GM18519 (cell line): Measurements from ENCODE around the gene PPFIA4.
"Not testable (repeated sequence)": the region's sequence is repeated elsewhere in the genome, so short reads cannot be mapped to it uniquely, and the experiment has no call there.

Experiments used
- ATAC-seq: cut with Tn5 transposase; IDR thresholded peaks from one replicate; pipeline ENCODE4 v1.9.1; 2021; ENCODE audit warnings: mild to moderate bottlenecking, moderate library complexity; ENCODE audit not compliant: unreplicated experiment, low FRiP score

PPFIA4 gene

DNA sequence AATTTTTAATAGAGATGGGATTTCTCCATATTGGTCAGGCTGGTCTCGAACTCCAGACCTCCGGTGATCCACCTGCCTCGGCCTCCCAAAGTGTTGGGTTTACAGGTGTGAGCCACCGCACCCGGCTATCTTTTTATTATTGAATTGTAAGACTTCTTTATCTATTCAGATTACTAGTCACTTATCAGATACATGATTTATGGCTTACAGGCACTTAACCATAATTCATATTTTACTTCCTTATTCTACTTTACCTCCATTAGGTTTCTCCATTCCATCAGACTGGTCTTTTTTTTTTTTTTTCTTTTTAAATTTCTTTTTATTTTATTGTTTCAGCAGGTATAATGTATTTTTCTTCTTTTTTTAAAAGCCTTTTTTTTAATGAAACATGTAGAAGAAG, 14.7 kb upstream of the PPFIA4 start:
- no peak for ATAC-seq

DNA sequence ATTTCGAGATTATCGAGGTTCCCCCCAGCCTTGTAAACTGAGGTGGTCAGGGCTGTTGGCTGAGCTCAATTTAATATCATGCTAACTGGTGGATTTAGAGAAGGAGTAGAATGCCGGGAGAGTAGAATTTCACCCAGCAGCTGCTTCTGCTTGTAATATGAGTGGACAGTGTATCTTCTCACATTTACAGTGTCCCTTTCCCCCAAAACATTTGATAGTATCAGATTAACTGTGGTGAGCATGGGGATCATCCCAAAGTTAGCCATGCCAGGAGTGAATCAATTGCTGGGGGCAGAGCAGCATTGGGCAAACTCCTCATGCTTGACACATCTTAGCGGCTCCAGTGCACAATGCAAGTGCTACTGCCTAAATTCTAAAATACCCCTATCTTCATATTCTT, 9.2 kb upstream of the PPFIA4 start:
- ATAC-seq = no peak

DNA sequence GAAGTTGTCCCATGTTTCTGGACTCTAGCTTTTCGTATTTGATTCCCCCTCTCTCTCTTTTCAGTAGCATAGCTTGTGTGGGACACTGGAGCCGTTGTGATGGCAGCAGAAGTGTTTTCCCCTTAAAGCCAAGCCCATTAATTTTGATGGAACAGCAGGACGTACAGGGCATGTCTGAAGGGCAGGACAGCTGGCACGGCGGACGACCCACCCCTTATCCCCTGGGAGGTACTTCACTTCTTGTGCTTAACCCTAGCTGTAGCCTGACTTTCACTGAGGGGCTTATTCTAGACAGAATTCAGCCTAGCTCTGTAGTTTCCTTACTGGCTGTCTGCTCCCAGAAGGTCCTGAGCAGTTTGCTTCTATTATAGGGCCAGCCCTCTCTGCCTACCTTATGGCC, 8.6 kb upstream of the PPFIA4 start:
- no peak for ATAC-seq

DNA sequence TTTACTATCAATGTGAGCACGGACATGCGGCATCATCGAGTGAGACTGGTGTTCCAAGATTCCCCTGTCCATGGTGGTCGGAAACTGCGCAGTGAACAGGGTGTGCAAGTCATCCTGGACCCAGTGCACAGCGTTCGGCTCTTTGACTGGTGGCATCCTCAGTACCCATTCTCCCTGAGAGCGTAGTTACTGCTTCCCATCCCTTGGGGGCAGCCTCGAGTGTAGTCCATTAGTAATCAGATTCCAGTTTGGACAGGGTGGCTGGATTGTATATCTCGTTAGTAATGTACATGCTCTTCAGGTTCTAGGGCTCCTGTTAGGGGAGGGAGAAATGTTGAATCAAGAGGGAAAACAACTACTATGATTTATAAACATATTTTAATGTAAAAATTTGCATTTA, 3.4 kb upstream of the PPFIA4 start:
- not testable (repeated sequence) for ATAC-seq

DNA sequence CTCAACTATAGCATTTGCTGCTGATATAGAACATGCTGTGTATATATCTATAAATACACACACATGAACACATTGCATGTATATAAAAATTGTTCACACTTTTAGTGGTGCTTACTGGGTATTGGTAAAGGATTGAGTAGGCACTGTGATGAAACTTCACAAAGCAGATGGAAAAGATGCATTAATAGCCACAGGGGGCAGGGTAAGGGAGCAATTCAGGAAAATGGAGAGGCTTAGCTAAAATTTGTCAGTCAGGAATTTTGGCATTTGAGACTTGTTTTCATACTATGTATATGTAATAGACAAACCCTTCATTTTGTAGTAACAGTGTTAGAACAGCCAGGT, 633 bp upstream of the PPFIA4 start:
- no peak for ATAC-seq

DNA sequence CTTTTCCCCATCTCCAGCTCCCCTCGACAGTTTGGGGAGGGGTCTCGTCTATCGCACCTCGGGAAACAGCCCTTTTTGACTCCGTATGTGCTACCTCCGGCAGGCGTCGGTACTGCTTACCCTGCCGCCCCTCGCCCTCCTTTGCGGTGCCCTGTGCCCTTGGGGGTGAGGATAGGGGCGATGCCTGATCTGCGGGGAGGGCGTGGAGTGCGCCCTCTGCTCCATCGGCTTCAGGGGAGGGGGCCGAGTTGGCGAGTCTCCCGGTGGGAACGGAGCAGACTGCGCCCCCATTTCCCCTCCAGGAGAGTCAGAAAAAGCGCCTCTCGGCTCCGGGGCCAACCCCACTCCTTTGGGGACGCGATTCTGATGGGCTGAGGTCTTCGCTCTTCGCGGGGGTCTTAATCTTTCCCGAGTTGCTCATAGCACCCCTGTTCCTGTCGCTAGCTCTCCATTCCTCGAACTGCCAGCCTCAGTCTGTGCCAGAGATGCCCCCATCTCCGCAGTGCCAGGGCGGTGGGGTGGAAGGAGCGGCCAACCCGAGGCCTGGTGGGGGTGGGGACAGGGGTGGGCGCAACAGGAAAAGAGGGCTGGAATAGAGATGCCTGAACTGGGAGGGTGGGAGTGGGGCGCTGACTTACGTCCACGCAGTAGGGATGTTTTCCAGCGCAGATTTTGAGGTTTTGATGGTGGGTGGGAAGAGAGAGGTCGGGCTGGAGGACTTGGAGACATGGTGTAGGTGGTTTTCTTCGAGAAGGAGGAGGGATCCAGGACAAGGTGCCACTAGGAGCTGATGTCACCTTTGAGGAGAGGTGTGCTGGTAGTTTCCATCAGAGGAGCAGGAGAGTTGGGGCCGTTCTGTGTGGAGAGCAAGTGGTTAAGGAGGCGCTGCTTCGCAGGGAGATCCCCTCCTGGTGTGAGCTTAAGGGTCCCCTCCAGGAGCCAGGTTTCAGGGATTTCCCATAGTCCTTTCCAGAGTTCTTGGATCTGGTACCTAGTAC, 674 bp downstream of the PPFIA4 start:
- ATAC-seq = no peak

DNA sequence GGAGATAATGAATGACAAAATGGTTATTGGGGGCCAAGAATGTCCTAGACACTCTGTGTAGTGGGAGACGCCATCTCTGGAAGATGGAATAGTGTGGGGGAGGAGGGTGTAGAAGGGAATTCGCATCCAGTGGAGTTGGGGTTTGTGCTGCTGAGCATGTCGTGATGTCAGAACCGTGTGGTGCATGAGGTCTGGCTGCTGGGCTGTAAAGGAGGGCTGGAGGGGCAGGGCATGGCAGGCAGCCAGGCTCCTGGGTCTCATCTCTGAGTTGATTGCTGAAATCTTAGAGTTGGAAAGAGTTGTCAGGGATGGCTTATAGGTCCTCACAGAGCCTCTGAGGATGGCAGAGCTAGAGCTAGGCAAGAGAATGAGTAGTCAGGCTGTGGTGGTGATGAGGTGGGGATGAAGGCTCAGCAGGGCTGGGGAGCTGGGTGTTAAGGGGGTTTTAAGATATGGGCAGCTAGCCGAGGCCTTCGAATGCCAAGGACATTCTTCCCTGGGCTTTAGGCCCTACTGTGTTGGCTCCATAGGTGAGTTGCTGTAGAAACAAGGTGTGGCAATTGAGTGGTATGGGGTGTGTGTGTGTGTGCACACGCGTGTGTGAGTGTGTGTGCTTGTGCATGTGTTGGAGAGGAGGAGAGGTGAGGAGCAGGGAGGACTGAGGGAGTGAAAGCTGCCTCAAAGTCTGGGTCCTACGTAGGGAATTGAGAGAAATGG, 1.9 kb downstream of the PPFIA4 start:
- ATAC-seq = no peak

DNA sequence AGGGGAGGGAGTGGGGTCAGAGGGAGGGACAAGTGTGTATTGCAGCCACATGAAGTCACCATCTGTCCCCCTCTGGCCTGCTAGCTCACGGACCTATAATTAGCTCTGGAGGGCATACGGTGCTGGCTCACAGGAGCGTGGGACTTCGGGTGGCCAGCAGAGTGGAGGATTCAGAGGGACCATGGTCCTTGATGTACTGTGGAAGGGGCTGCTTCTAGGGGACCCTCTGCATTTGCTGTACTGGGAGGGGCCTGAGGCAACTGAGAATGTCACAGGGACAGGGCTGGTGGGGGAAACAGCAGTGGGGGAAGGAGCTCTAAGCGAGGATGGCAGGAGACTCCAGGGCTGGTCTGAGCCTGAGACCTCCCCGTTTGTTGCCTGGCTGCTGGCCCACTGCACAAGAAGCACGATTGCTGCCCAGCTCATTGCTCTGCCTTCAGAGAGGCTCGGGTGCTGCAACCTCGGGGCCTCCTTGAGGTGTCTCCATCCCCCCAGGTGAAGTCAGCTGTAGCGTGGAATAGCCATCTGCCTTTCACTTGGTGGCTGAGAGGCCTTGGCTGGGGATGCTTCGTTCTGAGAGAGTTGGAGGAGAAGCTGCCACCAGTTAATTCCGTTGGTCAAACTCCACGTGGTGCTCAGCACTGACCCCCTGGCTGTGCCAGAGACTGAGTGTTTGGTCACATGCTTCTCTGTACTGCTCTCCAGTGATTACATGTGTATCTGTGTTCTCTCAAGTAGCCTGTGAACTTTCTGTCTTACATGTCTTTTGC, 2.7 kb downstream of the PPFIA4 start:
- no peak for ATAC-seq

DNA sequence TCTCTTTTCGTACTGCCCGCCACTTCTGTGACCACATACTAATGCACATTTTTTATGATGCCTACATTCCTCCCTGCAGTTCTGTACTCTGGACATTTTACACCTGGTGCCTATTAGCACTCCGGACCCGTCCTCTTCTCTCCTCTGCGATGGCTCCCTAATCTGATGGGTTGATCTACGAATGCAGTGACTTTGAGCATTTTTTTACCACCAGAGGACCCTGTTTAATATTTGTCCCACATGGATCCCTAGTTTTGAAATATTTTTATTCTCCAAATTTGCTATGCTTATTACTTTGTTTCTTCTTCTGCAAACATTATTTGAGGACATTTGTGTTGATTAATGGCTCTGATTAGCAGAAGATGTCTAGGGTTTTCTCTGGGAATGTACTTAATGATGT, 5.2 kb downstream of the PPFIA4 start:
- no peak for ATAC-seq

DNA sequence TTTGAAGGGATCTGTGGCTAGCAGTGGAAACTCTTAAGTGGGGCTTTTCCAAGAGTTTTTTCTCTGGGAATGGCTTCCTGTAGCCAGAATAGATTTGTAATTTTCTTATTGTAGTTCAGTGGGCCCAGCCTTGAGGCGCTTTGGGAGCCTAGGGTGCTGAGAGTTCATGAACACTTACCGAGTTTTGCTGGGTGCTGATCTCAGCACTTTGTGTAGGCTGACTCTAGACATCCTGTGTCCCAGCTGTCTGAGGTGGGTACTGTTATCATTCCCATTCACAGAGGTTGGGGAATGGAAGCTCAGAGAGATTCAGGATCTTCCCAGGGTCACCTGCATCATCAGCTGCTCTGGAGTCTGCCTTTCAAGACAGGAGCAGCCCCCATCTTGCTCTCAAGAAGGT, 7.0 kb downstream of the PPFIA4 start:
- no peak for ATAC-seq

DNA sequence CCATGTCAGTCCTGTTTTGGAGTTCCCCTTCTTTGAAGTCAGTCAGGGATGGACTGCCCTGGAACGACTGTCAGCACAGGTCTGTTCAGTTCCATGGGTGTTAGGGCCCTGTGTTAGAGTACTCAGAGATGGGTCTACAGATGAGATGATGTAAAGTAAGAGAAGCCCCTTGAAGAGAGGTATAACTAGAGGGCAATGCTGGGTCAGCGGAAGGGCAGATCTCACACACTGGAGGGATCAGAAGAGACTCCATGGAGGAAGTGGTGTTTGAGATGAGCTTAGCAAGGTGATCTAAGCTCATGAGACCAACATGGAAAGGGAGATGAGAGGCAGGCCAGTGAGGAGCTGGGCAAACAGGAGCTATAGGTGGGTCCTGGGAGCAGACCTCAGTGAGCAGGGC, 7.6 kb downstream of the PPFIA4 start:
- no peak for ATAC-seq

DNA sequence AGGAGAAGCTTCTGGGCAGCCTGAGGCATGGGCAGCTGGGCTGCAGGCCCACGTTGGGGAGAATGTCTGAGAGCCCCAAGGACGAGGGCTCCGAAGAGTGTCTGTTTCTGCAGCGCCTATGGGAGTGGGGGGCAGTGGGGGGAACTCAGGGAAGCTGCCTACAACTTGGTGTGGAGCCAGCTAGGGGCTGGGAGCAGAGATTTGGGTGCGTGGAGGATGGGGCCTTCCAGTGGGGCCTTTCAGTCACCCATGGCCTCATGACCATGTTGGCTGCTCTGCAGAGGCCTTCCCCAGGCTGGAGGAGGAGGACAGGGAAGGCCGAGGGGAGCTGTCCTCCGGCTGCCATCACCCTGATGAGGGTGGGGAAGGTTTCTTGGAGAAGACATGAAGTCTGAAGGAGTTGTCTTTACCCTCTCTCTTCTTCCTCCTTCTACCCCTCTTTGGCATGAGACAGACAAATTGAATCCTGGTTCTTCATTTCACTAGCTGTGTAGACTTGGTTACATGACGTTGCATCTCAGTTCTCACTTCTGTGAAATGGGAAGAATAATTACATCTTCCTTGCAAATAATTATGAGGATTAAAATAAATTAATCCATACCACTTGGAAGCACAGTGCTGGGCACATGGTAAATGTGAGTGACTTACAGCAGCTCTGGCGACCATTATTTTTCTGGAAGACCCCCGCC, 8.3 kb downstream of the PPFIA4 start:
- ATAC-seq = no peak

DNA sequence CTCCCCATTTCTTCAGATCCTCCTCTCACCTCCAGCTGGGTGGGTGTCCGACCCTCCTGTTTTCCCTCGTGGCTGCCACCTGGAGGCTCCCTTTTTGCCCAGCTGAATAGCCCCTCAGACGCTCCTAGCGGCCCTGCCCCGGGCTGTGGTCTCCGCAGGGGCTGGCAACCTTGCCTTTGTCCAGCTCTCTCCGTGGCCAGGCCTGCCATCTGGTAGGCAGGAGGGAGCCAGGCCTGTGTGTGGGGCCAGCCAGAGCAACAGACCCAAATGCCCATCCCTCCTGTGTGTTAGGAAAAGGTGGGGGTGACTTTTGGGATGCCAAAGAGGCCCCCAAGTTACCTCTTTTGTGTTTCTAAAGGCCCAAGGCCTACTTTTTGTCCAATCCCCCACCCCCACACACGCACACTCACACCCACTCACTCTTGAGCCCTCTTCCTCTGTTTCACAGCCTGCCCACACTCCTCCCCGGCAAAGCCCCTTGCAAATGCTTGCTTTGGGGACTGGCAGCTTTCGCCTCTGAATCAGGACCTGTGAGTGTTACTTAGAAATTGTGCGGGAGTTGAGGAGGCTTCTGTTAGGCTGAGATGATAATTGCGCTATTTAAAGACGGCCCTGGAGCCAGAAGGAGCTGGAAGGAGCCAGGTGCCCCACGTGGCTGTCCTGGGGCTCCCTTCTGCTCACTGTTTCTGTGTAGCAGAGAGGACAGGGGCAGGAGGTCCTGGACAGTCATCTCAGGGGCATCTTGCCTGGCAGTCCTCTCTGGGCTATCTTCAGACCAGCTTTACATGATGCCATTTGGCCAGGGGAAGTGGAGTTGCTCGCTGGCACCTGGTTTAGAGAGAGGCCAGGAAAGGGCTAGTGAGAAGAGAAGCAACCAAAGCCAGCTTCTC, 9.1 kb downstream of the PPFIA4 start:
- ATAC-seq = no peak

DNA sequence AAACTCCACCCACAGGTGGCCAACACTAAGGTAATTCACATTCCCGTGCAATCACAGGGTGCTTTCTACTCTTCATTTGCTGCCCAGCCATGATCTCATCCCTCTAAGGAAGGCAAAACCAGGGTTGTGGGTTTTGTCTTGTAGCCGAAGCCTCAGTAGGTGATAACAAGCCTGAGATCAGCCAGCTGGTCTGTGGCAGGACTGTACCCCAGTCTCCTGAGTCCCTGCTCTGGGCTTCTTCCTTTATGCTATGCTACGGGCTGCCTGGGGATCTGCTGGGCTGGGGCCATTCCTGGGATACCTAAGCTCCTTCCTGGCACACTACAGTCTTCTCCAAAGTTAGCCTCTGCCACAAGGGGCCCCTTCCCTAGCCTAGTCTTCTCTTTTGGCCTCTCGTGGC, 9.8 kb downstream of the PPFIA4 start:
- no peak for ATAC-seq

DNA sequence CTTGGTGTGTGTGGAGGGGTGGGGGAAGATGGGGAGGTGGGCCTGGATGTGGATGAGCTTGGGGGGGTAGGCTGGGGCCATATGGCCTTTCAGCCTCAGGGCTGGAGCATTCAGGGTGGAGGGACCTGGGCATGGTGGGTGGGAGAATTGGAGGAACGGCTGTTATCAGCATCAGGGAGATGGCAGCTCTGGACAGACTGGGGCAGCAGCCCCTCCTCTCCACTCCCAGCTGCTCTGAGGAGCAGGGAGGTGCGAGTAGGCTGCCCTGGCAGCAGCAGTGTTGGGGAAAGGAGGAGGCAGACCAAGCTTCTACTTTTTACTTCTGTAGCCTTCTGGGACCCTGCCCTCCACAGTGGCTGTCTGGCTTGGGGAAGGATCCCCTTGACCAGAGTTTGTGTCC, 10.2 kb downstream of the PPFIA4 start:
- ATAC-seq = no peak

DNA sequence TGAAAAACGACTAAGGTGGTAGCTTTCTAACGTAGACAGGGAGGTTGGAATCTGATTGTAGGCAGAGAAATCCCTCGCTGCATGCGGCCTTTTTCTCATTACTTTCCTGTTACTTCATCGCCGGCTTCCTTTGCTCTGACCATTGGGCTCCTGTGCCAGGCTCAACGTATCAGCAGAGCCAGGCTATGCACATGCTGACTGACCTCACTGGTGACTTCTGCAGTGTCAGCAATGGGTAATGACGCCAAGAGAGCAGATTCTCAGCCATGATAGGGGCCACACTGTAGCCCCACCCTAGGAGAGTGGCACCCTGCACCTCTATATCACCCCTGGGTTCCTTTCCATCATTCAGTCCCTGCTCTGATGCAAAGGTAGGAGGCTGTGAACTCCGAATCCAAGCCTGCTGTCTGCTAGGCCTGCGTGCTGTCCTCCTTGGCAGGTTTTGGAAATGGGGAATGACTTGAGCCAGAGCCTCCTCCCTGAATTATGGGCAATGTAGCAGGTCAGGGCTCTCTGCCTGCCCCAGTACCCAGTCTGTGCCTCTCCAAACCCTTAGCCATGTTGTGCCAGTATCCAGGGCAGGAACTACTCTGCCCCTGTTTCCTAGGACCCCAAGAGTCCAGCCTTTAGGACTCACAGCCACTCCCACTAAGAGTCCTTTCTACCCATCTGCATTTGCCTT, 11.4 kb downstream of the PPFIA4 start:
- no peak for ATAC-seq

DNA sequence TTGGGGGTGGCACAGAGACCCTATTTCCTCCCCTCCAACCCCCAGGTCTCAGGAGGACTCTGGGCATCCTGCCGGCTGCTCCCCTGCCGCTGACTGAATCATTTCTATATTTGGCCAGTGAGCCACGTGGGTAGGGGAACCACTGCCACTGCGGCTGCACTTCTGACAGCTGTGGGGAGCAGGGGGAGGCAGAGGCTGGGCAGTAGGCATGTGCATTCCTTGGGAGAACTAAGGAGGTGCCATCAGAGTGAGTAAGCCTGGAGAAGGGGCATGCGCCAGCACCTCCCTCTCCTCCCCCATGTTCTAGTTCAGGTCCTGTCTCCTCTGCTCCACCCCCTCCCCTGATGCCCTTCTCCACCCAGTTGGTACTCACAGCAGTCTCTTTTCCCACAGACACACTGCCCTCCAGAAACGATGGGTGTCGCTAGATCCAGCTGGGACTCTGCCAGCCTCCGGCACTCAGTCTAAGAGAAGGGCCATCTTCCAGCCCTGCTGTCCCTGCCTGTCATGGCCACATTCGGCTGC, 12.0 kb downstream of the PPFIA4 start:
- ATAC-seq = no peak

DNA sequence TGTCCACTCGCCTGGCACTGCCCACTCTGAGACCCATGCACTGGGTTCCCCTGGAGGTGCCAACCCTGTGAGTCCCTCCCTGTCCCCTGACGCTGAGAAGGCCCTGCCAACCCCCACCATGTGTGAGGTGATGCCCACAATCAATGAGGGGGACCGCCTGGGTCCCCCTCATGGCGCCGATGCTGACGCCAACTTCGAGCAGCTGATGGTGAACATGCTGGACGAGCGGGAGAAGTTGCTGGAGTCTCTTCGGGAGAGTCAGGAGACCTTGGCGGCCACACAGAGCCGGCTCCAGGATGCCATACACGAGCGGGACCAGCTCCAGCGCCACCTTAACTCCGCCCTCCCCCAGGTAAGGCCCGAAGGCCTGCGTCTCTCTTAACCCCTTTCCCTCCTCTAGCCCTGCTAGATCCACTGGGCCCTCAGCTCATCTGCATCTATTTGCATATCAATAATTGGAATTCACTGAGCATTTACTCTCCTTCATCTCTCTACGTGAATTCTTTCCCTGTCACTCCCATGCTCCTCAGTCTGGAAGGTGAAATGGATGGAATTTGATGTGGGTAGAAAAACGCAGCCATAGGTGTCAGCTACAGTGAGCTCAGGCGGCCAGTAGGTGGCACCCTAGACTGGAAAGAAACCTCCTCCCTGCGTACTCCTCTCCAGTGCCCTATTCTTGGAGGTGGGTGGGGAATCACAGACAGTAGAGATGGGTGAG, 12.8 kb downstream of the PPFIA4 start:
- ATAC-seq = no peak
